Activated T-helper 1 cell treated with anti-CD3 and anti-CD28 coated beads, Interleukin-2, amount 50 U/mL, for 16 hours (primary cell): ENCODE data around the gene ARHGAP26.

Source experiments
- DNase-seq, 2 donors: peaks; one replicate each; pipeline ENCODE4 v3.0.0-alpha.2; 2020; ENCODE audit warnings: low read depth in 1 of 2, low spot score in 1 of 2

ARHGAP26 gene

DNA sequence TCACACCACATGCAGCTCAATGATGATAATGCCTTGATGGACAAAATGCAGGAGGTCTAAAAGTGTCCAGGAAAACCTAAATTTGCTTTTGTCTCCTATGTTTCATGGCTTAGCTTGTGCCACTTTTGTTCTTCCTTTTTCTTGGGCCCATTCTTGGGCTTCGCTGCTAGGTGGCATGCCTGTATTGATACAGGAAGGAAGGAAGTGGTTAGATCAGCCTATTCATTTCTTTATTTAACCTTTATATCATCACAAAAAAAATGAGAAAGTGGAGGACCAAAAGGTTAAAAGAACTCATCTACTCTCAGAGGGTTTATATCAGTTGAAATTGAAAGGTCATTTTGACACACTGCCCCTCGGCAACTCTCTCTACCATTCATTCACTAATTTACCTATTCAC is 260.2 kb downstream of the ARHGAP26 start:
- DNase-seq, result no peak

GRCh38 chr5:143031781-143032580 is 261.8 kb downstream of the ARHGAP26 start:
- DNase-seq, result no peak

DNA sequence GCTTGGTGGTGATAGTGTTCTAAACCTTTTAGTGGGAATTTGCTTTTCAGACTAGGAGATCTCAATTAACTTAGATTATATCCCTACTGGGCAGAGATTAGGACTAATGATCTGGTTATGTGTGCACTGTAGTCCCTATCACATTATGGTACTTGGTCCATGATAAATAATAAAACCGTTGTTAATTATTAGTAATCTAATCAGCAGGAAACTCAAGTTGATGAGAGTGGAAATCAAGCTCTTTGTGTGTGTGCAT is 262.3 kb downstream of the ARHGAP26 start:
- no peak for DNase-seq

DNA sequence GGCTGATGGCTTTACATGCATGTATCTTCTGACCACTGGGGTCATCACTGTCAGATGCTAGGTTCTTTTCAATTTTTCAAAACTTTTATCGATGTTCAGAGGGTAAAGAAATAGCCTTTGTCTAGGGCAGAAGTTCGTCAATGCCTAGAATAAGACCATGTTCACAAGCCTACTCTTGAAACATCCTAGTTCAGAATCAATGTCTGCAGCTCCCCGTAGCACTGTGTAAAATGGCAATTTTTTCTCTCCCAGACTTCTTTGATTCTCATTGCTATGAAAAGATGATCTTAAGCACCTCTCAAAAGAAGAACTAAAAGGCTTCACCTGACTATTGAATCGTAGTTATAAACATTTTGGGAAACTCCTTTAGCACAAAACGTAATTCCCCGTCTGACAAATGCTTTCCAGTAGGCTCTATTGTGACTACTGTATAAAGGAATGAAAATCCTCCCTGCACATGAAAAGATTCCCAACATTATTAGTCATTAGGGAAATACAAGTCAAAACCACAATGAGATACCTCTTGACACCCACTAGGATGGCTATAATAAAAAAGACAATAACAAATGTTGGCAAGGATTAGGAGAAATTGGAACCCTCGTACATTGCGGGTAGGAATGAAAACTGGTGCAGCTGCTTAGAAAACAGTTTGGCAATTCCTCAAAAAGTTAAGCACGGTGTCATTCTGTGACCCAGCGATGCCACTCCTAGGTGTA is 263.5 kb downstream of the ARHGAP26 start:
- no peak for DNase-seq

GRCh38 chr5:143036146-143036927 is 266.2 kb downstream of the ARHGAP26 start:
- no peak for DNase-seq

GRCh38 chr5:143037071-143037470 is 266.9 kb downstream of the ARHGAP26 start:
- no peak for DNase-seq

DNA sequence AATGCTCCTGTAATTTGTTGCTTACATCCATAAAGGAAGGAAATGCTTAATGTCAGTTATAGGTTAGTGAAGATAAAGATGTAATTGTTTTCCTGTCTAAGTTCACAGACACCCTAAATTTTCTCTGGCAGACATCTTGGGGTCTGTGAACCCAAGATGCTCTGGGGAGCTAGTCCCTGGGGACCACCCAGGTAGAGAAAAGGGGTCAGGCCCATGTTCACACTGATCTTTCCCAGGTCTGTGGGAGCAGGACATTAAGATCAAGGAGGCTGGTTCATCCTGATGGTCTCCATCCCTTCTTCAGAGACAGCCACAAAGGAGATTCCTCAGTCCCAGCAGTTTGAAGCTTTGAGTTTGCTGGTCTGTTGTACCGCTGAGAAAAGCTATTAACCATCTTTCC is 267.5 kb downstream of the ARHGAP26 start:
- DNase-seq, result no peak

DNA sequence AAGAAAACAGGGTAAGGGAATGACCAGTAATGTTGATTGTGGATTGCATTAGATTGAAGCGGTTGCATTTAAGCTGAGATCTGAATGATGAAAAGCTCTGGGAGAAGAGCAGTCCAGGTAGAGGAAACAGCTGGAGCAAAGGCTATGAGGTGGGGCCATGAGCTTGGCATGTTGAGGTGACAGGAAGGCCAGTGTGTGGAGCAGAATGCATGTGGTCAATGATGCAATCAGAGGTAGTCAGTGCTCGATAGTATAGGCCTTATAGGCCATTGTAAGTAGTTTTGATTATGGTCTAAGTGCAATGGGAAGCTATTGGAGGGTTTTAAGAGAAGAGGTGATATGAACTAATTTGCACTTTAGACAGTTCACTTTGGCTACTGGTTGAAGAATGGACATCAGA is 270.4 kb downstream of the ARHGAP26 start:
- no peak for DNase-seq

GRCh38 chr5:143041461-143041860 is 271.3 kb downstream of the ARHGAP26 start:
- DNase-seq, result no peak

GRCh38 chr5:143041972-143042770 is 272.0 kb downstream of the ARHGAP26 start:
- DNase-seq, result no peak

DNA sequence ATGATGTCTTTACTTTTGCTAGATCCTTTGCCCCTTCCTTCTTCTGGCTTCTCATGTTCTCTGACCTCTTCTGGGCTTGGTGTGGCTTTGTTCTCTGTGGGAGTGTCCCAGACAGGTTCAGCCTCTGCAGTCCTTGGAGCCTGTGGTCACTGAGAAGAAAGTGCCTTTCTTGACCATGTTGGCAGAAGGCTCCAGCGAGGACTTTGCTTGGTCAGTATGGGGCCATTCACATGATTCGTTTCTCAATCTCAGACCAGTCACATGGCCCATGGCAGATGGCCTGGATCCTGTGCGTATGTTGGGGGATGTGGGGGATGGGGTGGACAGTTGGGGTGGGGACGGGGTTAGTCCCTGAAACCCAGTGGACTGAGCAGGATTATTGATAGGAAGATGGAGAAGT is 274.1 kb downstream of the ARHGAP26 start:
- no peak for DNase-seq

DNA sequence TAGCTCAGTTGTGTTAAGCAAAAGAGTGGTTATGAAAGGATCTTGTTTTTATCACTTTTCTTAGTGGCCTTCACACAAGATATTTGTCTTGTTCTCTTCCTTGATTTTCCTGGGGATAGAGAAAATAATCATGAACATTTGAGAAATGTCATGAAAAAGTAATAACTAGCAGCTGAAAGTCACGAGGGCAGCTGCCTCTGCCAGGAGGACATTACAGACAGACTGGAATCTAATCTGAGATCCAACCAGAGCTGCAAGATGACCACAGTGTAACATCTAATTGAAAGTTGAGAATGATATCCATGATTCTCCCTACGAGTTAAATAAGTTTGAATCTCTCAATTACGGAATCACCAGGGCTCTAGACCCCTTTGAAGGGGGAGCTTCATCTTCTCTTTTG is 274.9 kb downstream of the ARHGAP26 start:
- no peak for DNase-seq

GRCh38 chr5:143046314-143046713 is 276.1 kb downstream of the ARHGAP26 start:
- DNase-seq, result no peak

DNA sequence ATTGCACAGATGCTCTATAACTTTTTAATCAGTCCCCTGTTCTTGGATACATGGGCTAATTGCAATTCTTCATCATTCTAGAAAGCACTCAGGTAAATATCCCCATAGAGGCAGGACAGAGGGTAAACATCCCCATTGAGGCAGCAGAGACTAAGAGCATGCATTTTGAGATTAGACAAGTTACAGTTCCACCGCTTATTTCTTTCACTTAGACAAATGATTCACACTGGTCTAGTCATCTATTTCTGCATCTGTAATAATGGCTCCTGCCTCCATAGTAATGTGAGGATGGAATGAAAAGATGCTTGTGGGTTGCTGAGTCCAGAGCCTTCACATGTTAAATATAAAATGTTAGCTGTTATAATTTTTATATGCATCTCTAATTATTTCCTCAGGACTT is 276.9 kb downstream of the ARHGAP26 start:
- DNase-seq, result no peak

- no peak for DNase-seq
These were observed 280.0 kb downstream of the ARHGAP26 start for GRCh38 chr5:143050183-143050582.

DNA sequence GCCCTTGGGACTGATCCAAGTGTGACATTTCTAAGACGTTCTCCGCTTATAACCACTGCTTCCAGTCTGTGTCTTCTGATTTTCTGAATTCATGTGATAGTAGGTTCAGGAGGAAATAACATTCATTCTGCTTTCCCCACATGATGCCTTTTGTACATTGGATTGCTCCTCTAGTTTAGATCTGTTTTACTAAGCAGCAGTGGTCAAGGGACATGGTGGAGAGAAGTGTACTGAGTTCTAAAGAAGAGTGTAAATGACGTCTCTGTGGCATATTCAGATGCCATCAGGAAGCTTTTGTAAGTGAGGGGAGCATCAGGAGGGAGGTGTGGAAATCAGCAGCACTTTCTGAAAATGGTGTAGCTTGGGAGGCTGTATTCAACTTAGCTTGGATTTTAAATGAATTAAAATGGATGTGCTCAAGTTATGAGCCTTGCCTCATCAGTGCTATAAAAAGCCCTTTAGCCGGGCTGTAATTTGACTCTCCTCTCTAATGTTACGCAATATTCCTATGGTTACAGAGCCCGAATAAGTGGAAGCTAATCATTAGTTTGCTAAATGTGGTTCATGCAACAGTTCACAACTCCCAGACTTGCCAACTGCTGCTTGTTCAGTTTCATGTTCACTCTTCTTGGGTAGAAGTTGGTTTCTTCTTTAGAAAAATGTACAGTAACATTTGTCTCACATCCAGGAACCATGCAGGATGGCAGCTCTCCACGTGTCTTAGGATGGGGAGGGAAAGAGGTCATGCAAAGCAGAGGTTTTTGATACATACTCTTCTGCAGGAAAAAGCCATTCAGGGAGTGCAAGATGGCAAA is 281.3 kb downstream of the ARHGAP26 start:
- DNase-seq, result no peak

- DNase-seq, result no peak
These were observed 282.9 kb downstream of the ARHGAP26 start for GRCh38 chr5:143052967-143053682.

GRCh38 chr5:143053780-143054179 is 283.6 kb downstream of the ARHGAP26 start:
- no peak for DNase-seq

DNA sequence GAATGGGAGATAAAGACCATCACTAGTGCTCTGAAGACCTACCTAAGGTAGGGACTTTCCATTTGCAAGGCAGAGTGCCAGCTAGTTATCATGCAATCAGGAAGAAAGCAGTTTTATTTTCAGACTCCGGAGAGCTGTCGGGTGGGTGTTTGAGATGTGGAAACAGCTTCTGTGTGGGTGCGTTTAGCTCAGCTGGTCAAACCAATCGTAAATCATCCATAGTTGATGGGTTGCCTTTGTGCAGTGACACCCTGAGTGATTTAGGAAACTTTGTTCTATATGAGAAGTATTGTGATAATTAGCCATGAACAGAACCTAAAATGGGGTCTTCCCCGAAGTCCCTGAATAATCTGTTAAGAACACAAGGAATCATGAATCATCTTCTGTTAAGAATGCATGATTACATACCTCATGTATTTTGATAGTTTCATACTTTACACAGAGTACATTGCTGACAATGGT is 284.3 kb downstream of the ARHGAP26 start:
- DNase-seq, result peak in 1 of 2 donors; percentile 5
